Omental fat pad (tissue), 4 donors: Measurements from ENCODE around the gene TSPOAP1. TPM values are rescaled to one million over a fixed set of nuclear protein-coding genes. Genes with fewer than 3 reads are reported as not detected.
A peak's percentile ranks its signal among the peaks of the same experiment; 100 is the strongest.

ENCODE experiments used
- ATAC-seq: fragments of 150-250 bp; one replicate; pipeline ENCODE4 v1.9.1; 2016; ENCODE audit warnings: mild to moderate bottlenecking, moderate library complexity; ENCODE audit not compliant: low FRiP score
- DNase-seq: peaks from one replicate; pipeline ENCODE4 v3.0.0-alpha.2; 2019; ENCODE audit warnings: low spot score
- CTCF ChIP-seq, 3 donors: fragments of 450-650 bp; IDR thresholded peaks; one replicate each; pipeline ENCODE4 v1.5.1; 2016 to 2017; ENCODE audit warnings: antibody characterized with exemption in 3 of 3, mild to moderate bottlenecking in 3 of 3, moderate library complexity in 2 of 3
- total RNA-seq, 4 donors: library from RNA; depleted of rRNA; stranded (reverse); fragments of >200 nt; gene quantifications; one replicate each; pipeline ENCODE4 v1.1.0, GENCODE V29; 2016

TSPOAP1 gene
- total RNA-seq, 4 donors from 2014 or later, result 1.9 to 13.6 (median 5.4) TPM

DNA sequence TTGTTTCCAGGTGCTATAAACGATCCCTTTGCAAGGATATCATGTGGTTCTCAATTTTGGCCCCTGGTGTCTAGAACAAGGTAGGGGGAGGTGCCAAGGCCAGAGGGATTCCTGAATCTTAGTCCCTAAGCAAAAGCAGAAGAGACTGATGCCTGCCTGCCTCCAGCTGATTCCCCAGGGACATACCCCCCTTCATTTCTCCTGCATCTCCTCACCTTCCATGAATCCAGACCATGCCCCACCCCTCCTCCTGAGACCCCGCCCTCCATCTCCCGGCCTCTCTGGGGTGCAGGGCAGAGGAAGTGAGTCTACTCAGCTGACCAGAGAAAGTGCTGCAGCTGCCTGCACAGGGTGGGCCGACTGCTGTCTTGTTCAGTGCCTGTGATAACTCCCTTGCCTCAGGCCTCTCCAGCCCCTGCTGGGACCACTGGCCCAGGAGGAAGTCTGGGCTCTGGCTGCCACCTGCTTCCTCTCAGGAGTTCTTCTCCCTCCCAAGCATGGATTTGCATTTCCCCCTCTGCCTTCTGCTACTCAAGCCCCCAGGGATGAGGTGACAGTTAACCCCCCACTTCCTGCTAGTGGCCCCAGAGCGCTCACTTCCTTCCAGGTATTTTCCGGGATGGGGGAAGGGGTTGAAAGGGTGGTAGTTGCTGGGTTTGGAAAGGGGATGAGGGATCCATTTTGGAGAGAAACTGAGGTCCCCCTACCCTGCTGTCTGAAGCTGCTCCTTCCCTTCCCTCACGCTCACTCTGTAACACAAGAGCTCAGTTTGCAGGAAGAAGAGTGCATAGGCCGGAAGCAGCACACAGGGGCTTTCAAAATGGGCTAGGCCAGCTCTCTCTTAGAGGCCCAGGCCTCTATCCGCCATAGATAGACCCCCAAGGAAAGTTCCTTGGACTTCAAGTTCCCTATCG lies 10.5 kb upstream of the TSPOAP1 start:
- DNase-seq (no peak), ATAC-seq (no peak)
- no peak for TF ChIP-seq CTCF (IDR thresholded peaks at IDR 0.05)

- TF ChIP-seq CTCF (IDR thresholded peaks at IDR 0.05), result no peak
- ATAC-seq (no peak), DNase-seq (no peak)
Measured at GRCh38 chr17:58338454-58338840, 9.9 kb upstream of the TSPOAP1 start.

DNA sequence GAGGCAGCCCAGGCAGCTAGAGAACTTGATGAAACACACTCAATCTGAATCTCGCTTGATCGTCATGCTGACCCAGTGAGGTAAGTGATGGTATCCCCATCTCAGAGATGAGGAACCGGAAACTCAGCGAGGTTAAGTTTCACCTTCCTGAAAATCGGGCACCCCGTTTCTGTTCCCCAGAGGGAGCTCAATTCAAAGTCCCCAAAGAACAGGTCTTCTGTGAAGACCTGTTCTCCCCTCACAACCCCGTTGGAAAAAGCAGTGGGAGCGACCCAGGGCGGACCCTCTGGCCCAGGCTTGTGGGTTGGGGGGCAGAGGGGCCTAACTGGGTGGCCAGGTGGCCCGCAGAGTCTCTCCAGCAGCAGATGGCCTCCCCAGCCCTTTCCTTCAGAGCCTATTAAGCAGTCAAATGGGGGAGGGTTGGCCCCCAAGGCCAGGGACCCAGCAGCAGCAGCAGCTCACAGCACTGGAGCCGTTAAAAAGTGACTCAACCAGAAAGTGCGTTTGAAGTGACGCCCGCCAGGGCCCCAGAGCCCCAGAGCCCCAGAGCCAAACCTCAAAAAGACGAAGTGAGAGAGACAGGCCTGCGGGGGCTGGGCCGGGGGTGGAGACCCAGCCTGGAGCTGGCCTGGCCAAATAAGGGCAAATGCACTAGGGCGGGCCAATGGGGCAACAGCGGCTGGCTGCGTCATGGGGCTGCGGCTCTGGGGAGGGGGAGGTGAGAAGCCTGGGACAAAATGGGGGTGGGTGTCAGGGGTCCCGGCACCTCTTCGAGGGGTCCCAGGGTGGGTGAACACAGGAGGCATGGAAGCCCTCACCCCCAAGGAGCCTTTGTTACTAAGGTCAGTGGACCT lies 9.2 kb upstream of the TSPOAP1 start:
- TF ChIP-seq CTCF (IDR thresholded peaks at IDR 0.05), result no peak
- peak; percentile 29 for ATAC-seq
- no peak for DNase-seq

- no peak for TF ChIP-seq CTCF (IDR thresholded peaks at IDR 0.05)
- DNase-seq (no peak), ATAC-seq (no peak)
Measured at GRCh38 chr17:58337210-58337599, 8.6 kb upstream of the TSPOAP1 start.

GRCh38 chr17:58336456-58337209 lies 8.0 kb upstream of the TSPOAP1 start:
- no peak for DNase-seq

More at GRCh38 chr17:58336456-58337209, 8.0 kb upstream of the TSPOAP1 start:
- TF ChIP-seq CTCF (IDR thresholded peaks at IDR 0.05), result no peak
- ATAC-seq, result no peak
